AG04450 (cell line): ENCODE measurements around the gene PSEN2. TPM values are rescaled to one million over a fixed set of nuclear protein-coding genes. Genes with fewer than 3 reads are reported as not detected.

Experiments
- CTCF ChIA-PET: fragments of 300-600, 350-600 bp; formaldehyde crosslinking; extraction: SDS; loops from one replicate; lab custom pipeline; 2022; ENCODE audit warnings: antibody characterized with exemption, inconsistent platforms; lab: Charles Lee
- POLR2A ChIA-PET: fragments of 350-600 bp; formaldehyde crosslinking; extraction: SDS; loops from one replicate; lab custom pipeline; 2021; ENCODE audit warnings: antibody characterized with exemption, inconsistent platforms; lab: Yijun Ruan, JAX
- DNase-seq: peaks from one replicate; pipeline ENCODE4 v3.0.0-alpha.2; 2011; ENCODE audit warnings: low read depth, low spot score
- H3K27ac ChIP-seq: one replicate; pipeline ENCODE4 v1.5.1; 2012; ENCODE audit warnings: low read depth, low read length, control low read depth
- H3K27me3 ChIP-seq: one replicate; pipeline ENCODE4 v1.6.0; 2012; ENCODE audit warnings: low read length; ENCODE audit not compliant: control insufficient read depth, insufficient read depth
- H3K4me3 ChIP-seq: 2 replicates; pipeline ENCODE4 v1.5.1; 2011; ENCODE audit warnings: mild to moderate bottlenecking, low read depth, low read length, control low read depth
- H3K9me3 ChIP-seq: 2 replicates; pipeline ENCODE4 v1.5.1; 2012; ENCODE audit warnings: low read length; ENCODE audit not compliant: control insufficient read depth, insufficient read depth
- polyA plus RNA-seq: library from polyadenylated mRNA; depleted of rRNA; stranded (reverse); fragments of >200 nt; gene quantifications from 2 replicates; pipeline ENCODE4 v1.2.3, GENCODE V29; 2011; rRNA removed
- TF ChIP-seq, protein P1 (sequence below): IDR thresholded peaks from 2 replicates; pipeline ENCODE4 v1.5.1; 2011; ENCODE audit warnings: low read depth, low read length, control low read depth, inconsistent platforms

The PSEN2 gene
- polyA plus RNA-seq, 1 experiment, result 12.1 TPM

DNA sequence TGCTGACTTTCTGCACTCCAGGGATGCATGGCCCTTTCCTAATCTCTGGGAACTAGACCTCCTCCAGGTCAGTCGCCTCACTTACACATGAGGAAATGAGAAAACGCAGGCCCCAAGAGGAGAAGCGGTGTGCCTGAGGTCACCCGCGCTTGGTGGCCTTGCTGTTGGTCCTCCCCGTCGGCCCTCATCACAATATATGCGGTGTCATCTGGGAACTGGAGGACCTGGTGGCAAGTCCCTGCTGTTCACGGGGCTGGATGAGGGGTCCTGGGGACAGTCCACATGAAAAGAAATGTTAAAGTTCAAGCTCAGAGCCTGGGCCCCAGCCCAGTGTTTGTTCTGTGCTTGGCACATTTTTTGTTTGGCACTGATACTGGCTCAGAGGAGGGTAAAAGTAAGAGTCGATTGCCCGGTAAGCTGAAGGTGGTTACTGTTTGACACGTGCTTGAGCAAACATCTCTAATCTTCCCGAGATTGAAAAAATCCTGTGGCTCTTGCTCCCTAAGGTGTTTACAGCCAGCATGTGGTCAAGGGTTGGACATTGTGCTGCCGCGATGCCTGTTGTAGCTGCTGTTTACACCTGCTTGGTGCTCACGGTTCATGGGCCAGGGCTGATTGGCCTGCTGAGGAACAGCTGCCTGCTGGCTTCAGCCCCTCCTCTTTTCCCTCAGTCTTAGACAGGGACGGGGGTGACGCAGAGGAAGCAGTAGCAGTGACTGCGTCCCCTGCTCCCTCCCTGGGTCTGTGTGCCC lies 74.9 kb downstream of the PSEN2 start:
- Histone ChIP-seq H3K4me3 (no peak overlapping the region), H3K27ac (no peak overlapping the region), H3K27me3 (peaks cover 4% of the 10 kb centered on the region), H3K9me3 (no peaks in the 10 kb centered on the region)
- TF ChIP-seq, protein P1, sequence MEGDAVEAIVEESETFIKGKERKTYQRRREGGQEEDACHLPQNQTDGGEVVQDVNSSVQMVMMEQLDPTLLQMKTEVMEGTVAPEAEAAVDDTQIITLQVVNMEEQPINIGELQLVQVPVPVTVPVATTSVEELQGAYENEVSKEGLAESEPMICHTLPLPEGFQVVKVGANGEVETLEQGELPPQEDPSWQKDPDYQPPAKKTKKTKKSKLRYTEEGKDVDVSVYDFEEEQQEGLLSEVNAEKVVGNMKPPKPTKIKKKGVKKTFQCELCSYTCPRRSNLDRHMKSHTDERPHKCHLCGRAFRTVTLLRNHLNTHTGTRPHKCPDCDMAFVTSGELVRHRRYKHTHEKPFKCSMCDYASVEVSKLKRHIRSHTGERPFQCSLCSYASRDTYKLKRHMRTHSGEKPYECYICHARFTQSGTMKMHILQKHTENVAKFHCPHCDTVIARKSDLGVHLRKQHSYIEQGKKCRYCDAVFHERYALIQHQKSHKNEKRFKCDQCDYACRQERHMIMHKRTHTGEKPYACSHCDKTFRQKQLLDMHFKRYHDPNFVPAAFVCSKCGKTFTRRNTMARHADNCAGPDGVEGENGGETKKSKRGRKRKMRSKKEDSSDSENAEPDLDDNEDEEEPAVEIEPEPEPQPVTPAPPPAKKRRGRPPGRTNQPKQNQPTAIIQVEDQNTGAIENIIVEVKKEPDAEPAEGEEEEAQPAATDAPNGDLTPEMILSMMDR, result no peak
- ChIA-PET POLR2A (no interaction called here), CTCF (interaction anchor here (0.5 kb wide), 1 partner anchor 14 kb away, joined by 5 read pairs; no protein-coding TSS in a partner anchor)
- DNase-seq, result no peak

Other genes starting within 250 kb of the PSEN2 start
- 2.8 and 3.0 TPM in 2 replicates for gene ITPKB, start 131.3 kb upstream of the PSEN2 start, polyA plus RNA-seq
- 5.0 and 5.3 TPM in 2 replicates for gene COQ8A, start 69.7 kb downstream of the PSEN2 start, polyA plus RNA-seq